DOHH2 (cell line): ENCODE results near the gene CTBP1.

Experiments used
- CTCF ChIP-seq: fragments of 200-600 bp; sonication (generic); IDR thresholded peaks from one replicate; pipeline ENCODE4 v1.5.1; 2014; ENCODE audit warnings: antibody characterized with exemption, mild to moderate bottlenecking, low read depth, low read length; ENCODE audit not compliant: poor library complexity, severe bottlenecking
- EZH2phosphoT487 ChIP-seq: fragments of 200-600 bp; sonication (generic); IDR thresholded peaks from 2 replicates; pipeline ENCODE4 v1.6.1; 2017; ENCODE audit warnings: borderline replicate concordance, mild to moderate bottlenecking, antibody characterized with exemption, low read length, moderate library complexity, mixed read lengths

- TF ChIP-seq CTCF, result no peak
- TF ChIP-seq EZH2phosphoT487, result no peak
Observed at GRCh38 chr4:1249731-1250526, 999 bp upstream of the CTBP1 start.
